GM18519 (cell line): Measurements from ENCODE around the gene SLC47A2.
"Not testable (repeated sequence)": the region's sequence is repeated elsewhere in the genome, so short reads cannot be mapped to it uniquely, and the experiment has no call there.

Source experiments
- ATAC-seq: cut with Tn5 transposase; IDR thresholded peaks from one replicate; pipeline ENCODE4 v1.9.1; 2021; ENCODE audit warnings: mild to moderate bottlenecking, moderate library complexity; ENCODE audit not compliant: unreplicated experiment, low FRiP score

SLC47A2 gene

DNA sequence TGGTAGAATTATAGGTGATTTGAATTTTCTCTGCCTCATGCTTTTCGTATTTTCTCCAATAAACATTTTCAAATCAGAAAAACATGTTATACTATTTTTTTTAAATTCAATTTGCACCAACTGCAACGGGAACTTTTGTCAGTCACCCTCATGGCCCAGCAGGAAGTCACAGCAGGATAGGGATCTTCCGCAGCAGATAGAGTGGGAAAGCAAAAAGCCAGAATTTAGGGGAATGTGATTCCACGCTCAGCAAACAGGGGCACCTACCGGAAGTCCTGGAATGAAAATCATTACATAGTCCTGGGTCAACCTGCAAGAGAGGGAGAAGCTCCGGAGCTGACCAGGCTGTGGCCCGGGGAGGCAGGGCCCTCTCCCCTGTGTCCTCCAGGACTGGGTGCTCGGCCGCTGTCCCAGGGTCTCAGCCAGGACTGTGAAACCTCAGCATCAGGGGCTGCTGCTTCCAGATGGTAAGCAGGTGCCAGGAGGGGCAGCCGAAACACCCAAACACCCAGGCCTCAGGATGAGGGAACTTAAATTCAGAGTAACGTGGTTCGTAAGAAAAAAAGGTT lies 3.9 kb downstream of the SLC47A2 start:
- no peak for ATAC-seq

DNA sequence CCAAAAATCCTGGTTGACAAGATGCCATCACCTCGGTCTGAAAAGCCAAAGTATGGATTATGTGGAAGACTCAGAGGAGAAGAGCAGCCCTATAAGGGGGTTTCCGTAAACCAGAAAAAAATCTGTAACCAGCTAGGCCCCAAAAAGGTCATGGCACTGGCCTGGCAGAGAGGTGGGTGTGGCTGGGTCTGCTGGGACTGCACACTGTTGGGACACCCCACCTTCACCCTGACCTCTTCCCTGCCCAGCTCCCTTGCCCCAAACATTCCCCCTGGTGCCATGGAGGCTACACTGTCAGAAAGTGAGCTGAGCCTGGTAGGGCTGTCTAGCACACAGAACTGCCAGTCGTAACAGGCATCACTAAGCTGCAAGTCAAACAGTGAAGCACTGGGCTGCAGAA lies 6.5 kb downstream of the SLC47A2 start:
- no peak for ATAC-seq

DNA sequence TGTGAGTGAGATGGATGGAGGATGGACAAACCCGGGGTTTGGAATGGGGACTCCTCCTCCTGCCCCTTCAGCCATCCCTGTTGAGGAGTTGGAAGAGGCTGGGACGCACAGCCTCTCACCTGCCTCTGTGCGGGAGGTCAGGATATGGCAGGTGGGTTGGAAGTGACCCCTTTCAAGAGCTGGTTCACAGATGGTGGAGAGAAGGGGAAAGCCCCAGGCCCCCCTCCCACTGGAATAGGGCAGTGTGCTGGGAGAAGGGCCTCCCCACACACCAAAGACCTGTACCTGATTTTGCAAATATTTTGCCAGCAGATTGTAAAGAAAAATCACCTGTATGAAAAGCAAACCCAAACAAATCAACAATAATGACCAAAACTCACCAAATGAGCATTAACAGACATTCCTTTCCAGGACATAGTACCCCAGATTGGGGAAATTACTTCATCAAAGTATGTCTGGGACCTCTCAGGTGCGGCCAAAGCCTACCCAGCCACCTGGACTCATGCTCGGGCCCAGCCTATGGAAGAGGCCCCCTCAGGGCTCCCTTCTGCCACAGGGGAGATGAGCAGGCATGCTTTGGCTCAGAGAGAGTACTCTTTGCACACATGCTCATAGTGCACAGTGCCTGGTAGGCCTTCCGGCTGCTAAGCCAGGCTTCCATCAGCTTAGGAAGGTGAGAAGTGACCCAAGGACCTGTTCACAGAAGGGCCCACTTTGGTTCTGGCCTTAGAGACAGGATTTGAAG lies 7.8 kb downstream of the SLC47A2 start:
- no peak for ATAC-seq

DNA sequence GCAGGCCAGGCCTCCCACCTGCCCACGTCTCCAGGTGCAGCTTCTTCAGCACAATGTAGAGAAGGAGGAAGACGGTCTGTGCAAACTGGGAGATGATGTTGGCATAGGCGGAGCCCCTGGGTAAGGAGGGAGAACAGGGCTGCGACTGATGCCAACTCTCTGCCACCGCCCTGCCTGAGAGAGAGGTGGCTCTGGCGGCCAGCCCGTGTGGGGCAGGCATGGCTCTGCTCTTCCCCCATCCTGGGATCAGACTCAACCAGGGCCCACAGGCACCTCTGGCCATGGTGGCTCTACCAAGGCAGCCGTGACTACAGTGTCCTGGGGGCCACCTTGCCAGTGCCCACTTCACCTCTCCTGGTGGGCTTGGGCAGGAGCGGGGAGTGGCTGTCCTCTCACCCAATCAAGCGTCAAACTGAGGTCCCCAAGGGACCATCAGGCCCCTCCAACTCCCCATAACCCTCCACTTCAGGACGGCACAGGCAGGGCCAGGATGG lies 8.6 kb downstream of the SLC47A2 start:
- ATAC-seq = no peak

DNA sequence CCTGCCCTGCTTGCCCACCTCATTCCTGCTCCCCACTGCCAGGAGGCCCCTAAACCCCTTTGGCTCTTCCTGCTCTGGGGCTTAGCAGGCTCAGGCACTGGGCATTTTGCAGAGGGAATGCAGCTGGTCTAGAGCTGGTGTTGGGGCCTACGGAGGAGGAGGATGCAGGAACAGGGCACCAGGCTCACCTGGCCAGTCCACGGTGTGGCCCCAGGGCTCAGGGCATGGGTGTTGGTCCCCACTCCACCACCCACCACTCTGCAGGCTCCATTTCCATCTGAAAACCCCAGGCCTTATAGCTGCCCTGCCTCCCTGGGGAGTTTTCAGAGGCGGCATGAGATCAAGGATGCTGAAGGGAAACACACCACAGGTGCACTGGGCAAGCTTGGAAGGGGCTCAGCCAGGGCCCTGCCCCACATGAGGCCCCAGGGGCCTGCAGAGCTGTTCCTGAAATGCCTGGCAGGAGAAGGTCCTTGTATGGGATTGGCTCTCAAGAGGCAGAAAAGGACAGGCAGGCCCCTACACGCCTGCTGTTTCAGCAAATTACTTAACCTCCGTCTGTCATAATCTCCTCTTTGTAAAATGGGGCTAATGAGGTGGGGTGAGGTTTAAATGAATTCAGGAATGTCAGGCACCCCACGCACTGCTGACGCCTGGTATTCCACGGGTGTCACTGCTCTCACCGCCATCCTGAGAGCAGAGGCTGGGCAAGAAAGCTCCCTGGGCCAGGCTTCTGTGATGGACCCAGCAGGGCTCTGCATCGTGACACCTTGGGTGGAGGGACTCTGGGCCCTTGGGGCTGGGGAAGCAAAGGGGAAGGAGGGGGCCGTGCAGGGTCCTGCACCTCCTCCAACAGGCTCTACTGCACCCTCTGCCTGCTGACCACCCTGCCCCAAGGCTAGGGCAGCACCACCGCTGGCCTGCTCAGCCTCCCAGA lies 9.3 kb downstream of the SLC47A2 start:
- no peak for ATAC-seq

DNA sequence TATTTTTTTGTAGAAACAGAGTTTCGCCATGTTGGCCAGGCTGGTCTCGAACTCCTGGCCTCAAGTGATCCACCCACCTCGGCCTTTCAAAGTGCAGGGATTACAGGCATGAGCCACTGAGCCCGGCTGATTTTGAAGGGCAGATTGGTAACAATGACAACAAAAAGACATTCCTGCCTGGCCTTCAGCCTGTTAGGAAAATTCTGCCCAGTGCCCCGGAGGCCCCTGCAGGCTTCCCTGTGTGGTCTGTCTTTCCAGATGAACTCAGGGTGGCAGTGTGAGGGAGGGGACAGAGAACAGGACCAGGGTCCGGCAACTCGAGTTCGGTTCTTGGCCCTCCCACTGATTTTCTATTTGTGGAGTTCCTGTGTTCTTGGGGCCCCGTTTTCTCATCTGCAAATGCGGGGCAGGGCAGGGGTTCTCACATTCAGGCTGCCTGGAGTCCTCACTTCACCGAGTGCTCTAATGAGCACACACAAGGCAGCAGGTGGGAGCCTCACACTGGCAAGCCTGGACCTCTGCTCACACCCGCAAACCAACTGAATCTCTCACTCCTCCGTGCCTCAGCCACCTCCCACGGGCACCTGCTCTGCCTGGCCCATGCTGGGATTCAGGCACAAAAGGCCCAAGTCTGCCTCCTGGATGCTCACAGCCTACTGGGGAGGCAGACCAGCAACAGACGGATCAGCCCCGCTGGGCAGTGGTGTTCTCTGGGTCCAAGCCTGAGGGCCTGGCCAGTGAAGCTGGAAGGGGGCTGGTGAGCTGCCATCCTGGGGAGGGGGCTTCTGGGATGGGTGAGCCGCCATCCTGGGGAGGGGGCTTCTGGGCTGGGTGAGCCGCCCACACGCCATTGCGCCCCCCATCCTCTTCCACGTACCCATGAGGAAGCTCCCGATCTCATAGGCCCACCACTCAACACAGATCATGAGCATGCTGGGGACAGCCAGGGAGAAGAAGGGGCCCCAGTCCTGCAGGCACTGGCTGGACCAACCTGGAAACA lies 10.3 kb downstream of the SLC47A2 start:
- no peak for ATAC-seq

DNA sequence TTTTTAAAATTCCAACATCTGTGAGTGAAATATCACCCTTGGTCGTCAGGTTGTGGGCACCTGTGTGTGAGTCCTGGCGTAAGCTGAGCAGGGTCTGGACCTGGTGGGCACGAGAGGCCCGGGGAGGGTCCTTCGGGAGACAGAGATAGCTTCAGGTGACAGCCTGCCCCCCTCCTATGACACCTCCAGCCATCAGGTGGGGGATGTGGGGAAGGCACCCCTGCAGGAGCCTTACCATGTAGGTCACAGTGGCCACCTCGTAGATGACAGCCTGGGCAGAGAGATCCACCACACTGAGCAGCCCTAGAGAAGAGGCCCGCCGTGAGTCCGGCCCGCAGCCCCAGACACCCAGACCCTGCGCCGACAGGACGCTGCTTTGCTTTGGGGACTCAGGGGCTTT lies 11.2 kb downstream of the SLC47A2 start:
- ATAC-seq = no peak

DNA sequence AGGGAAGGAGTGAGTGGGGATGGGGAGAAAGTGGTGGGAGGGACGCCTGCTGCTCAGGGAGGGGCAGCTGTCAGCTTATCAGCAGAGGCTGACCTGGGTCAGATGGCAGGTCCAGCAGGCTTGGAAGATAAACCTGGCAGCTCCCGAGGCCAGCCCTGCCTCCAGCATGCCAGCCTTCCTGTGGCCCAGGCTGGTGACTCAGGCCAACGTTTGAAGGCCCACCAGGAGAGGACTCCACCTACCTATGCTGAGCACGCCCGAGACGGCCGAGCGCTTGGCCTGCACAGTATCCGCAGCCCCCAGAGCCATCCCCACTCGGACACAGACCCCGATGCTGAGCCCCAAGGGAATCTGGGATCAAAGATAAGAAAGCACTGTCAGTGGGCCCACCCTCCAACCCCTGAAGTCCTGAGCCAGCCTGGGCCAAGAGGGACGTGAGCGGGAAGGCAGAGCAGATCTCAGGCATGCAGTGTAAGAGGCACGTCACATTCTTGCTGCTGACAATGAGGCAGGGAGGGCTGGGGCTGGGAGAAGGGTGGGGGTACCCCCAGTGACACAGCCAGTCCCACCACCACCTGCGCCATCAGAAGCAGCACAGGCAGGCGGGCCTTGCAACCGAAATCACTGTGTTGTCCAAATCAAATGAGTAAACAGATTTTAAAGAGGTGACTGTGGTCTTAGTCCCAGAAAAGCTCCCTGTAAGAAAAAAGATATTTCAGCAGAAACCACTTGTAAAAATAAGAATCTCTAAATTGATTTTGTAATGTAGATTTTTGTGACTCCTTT lies 12.4 kb downstream of the SLC47A2 start:
- no peak for ATAC-seq

DNA sequence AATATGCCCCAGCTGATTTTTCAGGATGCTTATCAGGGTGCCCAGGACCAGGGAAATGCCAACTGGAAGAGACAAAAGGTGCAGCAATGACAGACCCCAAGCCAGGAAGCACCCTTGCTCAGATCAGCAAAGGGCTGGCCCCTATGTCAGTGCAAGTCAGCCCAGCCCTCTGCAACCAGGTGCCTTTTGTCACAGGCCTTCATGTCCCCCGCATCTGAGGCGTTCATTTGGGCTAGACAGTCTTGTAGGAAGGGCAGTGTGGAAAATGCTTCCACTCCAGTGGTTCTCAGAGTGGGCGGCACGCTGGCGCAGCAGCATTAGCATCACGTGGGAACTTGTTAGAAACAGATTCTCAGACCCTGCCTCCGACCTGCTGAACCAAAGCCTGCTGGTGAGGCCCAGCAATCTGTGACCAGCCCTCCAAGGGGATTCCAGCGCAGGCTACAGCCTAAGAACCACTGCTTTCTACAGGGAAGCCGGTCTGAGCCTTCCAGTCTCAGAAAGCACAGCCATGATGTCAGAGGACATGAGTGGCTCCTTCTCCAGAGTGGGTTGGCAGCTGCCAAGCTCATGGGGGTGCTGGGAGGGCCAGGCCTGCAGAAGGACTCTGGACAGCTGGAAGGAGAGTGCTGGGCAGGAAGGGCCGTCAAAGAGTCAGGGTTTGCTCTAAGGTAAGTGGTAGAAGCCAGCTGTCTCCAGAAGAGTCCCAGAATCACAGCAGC lies 13.1 kb downstream of the SLC47A2 start:
- no peak for ATAC-seq

DNA sequence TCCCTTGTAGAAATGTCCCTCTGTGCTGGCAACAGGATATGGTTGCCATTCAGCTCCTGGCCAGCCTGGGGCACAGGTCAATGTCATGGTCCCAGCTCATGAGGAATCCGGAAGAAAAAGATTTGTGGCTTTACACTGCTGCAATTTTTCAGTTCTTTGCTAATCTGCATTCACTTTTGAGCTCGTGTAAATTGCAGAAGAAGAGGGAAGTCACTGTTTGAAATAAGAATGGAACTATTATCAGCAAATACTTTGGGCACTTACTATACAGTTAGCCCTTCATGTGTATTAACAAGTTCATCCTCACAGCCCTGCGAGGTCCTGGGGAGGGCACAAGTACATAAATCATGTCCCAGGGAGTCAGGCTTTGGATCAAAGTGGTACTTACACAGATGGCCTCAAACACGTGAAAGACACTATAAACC lies 14.2 kb downstream of the SLC47A2 start:
- ATAC-seq = no peak

DNA sequence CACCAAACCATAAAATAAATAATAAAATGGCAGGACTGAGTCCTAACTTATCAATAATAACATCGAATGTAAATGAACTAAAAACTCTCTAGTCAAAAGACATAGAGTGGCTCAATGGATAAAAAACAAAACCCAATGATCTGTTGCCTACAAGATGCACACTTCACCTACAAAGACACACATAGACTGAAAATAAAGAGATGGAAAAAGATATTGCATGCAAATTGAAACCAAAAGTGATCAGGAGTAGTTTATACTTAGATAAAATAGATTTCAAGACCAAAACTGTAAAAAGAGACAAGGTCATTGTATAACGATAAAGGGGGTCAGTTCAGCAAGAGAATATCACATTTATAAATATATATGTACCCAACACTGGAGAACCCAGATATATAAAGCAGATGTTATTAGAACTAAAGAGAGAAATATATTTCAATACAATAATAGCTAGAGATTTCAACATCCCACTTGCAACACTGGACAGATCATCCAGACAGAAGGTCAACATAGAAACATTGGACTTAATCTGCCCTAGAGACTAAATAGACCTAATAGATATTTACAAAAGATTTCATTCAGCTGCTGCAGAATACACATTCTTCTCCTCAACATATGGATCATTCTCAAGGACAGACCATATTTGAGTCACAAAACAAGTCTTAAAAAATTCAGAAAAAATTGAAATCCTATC lies 29.8 kb downstream of the SLC47A2 start:
- no peak for ATAC-seq

DNA sequence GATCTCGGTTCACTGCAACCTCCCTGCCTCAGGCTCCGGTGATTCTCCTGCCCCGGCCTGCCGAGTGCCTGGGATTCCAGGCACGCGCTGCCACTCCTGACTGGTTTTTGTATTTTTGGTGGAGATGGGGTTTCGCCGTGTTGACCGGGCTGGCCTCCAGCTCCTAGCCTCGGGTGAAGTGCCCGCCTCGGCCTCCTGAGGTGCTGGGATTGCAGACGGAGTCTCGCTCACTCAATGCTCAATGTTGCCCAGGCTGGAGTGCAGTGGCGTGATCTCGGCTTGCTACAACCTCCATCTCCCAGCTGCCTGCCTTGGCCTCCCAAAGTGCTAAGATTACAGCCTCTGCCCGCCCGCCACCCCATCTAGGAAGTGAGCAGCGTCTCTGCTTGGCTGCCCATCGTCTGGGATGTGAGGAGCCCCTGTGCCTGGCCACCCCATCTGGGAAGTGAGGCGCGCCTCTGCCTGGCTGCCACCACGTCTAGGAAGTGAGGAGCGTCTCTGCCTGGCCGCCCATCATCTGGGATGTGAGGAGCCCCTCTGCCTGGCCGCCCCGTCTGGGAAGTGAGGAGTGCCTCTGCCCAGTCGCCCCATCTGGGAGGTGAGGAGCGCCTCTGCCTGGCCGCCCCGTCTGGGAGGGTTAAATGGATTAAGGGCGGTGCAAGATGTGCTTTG lies 31.3 kb downstream of the SLC47A2 start:
- not testable (repeated sequence) for ATAC-seq

DNA sequence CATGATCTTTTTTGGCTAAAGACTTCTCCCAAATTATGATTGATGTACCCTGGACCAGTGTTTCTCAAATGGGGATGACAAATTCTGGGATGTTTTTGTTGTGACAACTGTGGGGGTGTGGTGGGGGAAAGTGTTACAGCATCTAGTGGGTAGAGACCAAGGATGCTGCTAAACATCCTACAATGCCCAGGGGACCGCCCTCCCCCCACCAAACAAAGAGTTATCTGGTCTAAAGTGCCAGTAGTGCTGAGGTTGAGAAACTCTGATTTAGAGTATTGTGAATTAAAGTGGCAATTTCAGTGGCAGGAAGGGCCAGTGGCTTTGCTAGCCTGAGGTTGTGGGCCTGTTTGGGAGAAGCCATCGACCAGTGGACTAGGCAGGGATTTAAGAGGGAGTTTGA lies 33.3 kb downstream of the SLC47A2 start:
- no peak for ATAC-seq

DNA sequence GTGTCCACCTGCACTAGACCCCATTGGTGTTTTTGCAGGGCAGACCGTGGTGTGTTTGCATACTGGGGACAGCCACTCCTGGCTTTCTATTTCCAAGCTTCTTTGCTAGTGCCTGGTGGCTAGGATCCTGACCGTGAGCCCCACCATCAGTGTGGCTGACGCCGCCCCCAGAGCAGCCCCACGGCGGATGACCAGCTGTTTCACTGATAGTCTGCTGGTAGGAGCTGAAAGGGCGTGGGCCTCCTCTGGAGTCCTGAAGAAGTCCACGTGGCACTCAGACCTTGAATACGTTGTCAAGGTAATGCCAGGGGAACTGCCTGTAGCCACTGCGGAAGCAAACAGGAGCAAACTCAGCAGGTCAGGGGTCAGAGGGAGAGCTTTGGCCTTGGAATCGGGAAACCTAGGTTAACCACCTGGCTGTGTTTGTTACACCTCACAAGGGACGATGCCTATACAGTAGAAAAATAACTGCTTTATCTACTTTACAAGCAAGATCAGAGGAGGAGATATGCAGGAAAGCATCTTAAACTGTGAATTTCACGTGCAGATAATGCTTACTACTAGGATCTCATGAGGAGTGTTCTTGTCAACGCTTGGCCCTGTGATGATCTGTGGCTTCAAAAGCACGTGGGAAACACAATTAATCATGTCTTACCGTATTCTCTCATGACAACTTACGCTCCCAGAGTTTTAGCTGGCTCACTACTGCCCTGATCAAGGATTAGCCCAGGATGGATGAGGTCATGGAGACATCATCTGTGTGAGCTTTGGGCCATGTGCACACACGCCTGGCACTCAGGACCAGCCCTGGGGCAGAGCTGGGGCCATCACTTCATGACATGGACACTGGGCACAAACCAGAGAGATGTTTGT lies 37.6 kb downstream of the SLC47A2 start:
- ATAC-seq = no peak

DNA sequence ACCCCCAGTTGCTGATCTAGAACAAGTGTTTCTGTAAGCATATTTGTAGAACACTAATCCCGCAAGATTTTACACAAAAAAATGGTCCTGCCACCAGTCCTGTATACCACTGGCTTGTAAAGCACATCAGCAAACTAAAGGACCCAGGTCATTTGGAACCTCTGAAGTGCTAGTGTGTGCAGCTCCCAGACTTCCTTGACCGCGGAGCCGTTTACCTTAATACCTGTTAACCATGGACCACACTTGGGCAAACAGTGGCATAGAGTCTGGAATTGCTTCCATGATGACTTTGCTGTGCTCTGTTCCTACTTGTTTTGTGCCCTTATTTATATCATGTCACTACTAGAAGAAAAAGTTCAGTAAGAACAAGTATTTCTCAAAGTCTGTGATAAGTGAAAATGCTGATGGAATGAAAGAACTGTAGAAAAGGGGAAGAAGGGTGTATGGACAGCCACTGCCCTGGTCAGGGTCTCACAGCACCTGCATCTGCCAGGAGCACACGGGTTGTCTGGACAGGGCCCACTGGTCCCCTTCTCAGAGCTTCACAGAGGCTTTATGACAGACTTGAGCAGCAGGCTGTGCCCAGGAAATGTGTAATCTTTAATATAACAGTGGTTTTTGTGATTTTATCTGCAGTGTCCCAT lies 38.5 kb downstream of the SLC47A2 start:
- no peak for ATAC-seq

DNA sequence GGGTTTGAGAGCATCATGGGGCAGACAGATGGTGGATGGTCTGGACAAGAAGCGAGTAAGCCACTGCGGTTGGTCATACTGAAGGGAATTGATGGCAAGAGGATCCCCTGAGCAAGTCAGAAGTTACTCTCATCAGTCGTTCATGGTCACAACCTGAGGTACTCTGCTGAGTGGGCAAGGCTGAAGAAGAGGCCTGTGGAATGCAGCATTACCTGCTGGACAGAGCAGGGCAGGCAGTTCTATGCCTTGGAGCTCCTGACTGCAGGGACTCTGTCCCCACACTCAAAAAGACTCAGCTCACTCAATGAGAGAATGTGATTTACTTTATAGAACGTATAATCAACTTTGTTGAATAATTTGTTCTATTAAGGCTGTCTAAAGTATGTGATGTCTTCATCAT lies 39.5 kb downstream of the SLC47A2 start:
- ATAC-seq = no peak
